ENCODE data around the gene PDCD4.
"Not testable (repeated sequence)": the region's sequence is repeated elsewhere in the genome, so short reads cannot be mapped to it uniquely, and the experiment has no call there.

The PDCD4 gene

DNA sequence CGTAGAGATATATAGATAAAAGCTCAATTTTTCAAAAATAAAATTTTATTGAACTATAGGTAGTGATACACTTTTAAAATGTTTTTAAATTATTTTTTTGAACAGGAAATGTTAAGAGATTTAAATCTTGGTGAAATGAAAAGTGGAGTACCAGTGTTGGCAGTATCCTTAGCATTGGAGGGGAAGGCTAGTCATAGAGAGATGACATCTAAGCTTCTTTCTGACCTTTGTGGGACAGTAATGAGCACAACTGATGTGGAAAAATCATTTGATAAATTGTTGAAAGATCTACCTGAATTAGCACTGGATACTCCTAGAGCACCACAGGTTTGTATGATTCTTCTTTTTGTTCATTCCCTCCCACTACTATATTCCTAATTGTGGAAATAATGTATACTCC, 15.8 kb downstream of the PDCD4 start:
- DNase-seq, result no peak

DNA sequence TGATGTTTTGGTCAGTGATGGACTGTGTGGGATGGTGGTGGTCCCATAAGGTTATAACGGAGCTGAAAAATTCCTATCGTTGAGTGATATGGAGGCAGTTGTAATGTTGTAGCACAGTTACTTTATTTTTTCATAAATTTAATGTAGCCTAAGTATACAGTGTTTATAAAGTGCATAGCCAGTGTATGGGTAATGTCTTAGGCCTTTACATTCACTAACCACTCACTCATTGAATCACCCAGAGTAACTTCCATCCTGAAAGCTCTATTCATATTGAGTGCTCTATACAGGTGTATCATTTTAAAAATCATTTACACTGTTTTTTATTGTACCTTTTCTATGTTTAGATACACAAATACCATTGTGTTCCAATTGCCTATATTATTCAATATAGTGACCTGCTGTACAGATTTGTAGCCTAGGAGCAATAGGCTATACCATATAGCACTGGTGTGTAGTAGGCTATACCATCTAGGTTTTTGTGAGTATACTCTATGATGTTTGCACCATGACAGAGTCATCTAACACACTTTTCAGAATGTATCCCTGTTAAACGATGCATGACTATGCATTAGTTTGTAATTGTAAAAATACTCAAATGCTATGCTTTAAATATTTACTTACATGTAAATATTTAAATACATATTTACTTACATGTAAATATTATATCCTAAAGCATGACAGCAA, 21.0 kb downstream of the PDCD4 start:
- no peak for DNase-seq

DNA sequence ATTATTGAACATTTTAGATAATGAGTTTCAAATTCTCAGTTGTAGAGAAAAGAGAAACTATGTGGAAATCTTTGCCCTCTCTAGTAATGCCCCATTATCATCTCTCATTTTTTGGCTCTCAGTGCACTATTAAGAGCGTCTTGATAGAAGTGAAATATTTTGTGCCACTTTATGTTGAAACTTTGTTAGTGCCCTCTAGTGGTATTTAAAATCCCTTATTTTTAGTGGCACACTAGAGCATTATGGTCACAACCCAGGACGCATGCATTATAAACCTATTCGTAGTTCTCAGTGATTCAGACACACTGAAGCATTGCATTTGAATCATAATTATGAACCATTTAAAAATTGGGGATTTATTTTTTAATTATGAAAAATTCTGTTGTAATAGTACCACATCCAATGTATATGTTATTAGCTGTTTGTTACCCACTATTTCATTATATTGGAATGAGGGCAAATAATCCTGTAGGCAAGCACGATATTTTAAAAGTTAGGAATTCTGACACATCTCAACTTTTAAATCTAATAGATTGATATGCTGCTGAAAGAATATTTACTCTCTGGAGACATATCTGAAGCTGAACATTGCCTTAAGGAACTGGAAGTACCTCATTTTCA, 21.9 kb downstream of the PDCD4 start:
- no peak for DNase-seq

DNA sequence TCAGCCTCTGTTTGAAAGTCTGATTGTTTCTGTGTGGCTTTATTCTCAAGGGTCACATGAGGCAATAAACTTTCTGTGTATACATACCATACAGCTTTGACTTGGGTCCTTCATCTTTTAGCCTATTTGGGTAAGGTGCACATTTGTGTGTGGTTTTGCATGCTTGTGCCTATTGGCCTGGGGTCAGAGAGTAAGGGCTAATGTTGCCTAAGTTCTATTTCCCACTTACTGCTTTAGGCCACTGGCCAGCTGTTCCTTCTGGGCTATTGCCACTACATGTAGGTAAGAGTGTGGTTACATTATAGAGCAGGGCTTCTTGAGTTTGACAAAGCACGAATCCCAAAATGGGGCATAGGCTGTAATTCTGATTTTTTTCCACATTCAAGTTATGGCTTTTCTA, 25.5 kb downstream of the PDCD4 start:
- DNase-seq, result no peak

DNA sequence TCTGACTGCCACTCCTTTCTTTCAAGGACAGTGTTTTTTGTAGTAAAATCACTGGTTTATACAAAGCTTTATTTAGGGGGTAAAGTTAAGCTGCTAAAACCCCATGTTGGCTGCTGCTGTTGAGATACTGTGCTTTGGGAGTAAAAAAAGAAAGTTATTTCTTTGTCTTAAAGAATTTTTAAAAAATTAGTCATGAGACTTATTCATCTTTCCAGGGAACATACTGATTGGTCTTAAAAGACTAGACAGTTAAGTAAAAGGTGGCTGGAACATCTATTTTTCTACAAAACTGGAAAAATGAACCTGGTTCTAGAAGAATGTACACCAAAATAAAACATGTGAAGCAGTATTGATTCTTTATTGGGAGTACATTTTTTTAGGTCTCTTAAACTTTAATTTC, 26.7 kb downstream of the PDCD4 start:
- no peak for DNase-seq

DNA sequence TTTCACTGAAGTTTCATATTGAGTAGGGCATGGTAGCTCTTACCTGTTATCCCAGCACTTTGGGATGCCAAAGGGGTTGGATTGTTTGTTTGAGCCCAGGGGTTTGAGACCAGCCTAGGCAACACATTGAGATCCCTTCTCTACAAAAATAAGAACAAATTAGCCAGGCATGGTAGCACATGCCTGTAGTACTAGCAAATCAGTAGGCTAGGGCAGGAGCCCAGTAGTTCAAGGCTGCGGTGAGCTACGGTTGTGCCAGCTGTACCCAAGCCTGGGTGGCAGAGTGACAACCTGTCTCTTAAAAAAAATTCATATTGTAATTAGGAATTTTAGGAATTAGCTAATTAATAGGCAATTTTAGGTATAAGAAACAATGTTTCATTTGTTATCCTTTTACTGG, 29.3 kb downstream of the PDCD4 start:
- DNase-seq, result no peak

DNA sequence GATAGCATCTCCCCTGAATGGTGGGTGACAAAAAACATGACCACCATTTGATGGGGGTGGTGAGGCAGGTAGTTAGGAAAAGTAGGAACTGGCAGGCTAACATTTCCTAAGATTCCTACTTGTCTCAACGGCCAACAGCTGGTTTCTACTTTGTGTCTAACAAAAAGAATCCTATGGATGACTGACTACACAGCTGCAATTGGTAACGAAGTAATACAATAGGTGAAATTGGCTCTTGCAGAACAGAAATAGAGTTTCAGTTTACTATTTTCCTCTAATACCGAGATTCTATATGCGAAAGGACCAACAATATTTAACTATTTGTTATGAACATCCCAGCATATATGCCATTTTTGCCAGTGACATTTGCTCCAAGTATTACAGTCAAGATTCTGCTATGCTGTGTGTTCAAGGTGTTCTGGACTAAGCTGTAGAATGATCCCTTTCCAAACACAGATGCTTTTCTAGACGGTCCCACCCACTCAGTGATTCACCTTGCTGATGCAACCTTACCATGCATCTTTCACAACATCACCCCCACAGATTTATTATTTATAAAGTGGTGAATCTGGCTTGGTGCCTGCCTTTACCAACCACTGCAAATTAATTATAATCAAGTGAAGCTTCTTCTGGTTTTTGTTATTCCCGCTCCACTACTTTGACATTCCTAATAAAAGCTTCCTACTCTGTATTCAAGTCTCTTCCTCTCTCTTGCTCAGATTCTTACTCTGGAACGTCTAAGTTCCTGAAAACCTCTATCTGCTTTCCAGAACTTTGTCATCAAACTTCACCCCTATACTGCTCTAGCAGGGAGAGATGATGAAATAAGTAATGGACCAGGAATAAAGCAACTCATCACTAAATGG, 30.5 kb downstream of the PDCD4 start:
- DNase-seq, result no peak

DNA sequence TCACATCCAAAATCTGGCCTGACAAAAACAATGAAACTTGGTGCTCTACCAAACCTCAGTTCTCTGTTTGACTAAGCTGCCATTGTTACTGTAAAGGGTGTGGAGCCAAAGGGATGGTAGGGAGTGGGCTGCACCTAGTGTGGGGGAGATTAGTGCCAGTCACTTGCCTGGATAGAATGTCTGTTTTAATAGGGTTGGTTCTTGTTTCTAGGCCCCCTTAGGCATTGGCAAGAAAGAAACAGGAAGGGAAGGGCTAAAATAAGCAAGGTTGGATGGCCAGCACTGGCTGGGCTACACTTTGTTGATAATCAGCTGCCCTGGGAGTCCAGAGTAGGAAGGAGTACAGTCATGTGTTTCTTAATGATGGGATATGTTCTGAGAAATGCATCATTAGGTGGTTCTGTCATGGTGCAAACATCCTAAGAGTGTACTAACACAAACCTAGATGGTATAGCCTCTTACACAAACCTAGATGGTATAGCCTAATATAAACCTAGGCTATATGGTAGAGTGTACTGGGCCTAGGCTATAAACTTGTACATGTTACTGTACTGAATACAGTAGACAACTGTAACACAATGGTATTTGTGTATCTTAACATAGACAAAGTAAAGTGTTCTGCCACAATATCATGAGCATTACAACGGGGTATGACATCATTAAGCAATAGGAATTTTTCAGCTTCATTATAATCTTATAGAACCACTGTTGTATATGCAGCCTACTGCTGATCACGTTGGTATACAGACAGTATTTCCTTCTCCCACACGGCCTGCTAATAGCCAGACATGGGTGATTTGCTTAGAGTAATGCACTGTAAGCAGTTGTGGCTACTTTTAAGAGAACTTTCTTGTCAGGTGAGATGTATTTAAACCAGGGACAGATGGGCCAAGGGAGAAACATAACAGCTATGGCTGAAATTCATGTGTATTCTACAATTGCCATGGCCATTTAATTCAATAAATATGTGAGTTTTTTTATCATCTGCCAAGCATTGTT, 31.9 kb downstream of the PDCD4 start:
- no peak for DNase-seq

DNA sequence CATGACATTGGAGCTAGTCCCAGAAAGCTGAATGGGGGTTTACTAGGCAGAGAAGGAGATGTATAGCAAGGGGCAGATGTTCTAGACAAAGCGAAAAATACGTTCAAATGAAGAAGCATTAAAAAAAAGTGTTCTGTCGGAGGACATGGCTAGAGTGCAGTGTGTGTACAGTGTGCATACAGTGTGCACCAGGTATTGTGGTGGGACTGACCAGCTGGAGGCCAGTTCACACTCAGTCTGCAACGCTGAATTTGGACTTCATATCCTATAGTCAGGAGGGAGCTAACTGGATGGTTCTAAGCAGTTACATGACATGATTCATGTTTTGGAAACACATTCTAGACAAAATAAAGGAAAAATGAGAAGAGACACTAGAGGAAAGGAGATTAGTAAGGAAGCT, 38.4 kb downstream of the PDCD4 start:
- no peak for DNase-seq

DNA sequence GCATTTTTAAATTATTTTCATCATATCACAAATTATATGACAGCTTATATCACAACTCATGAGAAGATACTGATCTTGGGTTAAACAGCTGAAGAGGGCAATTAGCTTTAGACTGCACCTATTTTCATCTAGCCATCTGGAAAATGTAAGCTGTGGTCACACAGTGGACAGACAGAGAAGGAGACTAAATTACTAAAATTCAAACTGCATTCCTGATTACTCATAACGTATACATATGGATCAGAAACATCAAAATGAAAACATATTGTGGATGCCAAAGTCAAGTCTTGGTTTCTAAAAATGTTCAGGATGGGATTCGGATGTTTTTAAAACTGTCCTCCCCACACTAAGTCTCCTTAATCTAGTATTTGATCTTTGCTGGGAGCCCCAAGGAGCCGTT, 40.6 kb downstream of the PDCD4 start:
- no peak for DNase-seq

DNA sequence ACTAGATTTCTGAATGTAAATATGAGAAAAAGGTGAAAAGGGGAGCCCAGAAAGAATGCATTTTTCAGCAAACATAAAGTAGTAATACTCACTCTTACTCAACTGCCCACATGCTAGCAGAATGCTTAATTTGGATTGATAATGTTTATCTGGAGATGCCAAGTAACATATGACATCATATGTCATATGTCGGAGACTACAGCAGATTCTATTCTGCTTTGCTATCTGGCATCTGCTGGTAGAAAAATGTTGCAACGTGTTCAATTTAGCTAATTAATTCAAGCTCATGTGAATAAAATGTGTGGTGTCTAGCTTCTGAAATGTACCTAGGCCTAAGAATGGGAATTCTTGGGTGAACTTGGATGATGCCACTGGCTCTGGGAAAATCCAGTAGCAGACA, 42.7 kb downstream of the PDCD4 start:
- DNase-seq, result no peak

DNA sequence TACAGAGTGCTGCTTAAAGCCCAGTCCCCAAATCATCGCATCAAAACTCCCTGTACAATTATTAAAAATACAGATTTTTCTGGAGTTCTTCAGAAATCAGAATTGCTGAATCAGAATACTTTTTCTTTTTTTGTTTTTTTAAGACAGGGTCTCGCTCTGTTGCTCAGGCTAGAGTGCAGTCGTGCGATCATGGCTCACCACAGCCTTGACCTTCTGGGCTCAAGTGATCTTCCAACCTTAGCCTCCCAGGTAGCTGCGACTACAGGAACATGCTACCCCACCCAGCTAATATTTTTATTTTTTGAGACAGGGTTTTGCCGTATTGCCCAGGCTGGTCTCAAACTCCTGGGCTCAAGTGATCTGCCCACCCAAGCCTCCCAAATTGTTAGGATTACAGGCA, 43.3 kb downstream of the PDCD4 start:
- no peak for DNase-seq

DNA sequence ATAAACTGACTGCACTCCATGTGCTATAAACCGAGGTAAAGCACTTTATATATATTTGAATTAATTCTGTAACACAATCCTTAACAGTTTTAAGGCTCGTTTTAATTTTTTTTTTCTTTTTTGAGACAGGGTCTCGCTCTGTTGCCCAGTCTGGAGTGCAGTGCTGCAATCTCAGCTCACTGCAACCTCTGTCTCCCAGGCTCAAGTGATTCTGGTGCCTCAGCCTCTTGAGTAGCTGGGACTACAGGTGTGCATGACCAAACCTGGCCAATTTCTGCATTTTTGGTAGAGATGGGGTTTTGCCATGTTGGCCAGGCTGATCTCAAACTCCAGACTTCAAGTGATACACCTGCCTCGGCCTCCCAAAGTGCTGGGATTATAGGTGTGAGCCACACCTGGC, 43.9 kb downstream of the PDCD4 start:
- not testable (repeated sequence) for DNase-seq

DNA sequence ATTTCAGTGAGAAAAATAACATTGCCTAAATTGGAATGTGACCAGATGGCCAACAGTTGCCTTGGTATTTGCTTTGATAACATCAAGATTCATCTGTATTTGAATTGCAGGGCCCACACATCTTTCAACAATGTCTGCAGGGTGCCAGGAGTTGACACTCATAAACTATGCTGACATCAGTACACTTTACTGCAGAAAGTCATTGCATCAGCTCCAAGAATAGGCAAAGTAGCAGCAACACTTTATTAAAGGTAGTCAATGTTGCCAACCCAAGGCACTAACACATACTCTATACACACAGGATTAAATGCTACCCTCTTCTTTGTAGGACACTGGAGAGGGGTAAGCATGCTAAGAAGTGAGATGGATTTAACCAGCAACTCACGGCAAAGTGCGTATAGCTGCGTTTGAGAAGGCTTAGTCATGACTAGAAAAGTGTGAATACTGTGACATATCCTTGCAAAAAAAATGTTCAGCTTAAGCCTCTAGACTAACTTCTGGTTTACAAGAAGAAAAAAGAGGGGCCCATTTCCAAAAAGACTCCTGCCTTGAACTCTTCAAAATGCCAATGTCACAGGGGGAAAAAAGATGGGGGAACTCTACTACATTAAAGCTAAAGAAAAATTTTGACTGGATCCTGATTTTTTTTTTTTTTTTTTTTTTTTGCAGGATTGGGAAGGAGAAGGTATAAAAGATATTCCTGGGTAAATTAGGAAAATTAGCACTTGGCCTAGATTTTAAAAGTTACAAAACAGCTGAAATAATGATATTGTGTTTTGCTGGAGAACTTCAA, 45.0 kb downstream of the PDCD4 start:
- no peak for DNase-seq

DNA sequence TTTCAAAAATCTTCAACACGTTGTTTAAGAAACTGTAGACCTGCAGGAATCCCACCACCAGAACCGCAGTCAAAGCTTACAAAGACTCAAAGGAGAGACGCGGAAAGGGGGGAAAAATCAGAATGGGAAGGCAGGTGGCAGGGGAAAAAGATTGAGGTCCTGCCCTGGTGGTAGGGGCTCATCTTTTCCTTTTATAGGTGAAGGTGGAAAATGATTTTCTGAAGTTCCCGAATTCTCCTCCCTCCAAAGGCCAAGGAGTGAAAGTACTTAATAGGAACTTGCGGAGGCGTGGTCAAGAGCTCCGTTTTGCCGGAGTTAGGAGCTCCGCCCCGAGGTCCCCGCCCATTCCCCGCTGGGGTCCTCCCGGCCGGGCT, 46.5 kb downstream of the PDCD4 start:
- DNase-seq, result peak in 3 of 4 experiments; percentile 62 to 75 (median 69)

DNA sequence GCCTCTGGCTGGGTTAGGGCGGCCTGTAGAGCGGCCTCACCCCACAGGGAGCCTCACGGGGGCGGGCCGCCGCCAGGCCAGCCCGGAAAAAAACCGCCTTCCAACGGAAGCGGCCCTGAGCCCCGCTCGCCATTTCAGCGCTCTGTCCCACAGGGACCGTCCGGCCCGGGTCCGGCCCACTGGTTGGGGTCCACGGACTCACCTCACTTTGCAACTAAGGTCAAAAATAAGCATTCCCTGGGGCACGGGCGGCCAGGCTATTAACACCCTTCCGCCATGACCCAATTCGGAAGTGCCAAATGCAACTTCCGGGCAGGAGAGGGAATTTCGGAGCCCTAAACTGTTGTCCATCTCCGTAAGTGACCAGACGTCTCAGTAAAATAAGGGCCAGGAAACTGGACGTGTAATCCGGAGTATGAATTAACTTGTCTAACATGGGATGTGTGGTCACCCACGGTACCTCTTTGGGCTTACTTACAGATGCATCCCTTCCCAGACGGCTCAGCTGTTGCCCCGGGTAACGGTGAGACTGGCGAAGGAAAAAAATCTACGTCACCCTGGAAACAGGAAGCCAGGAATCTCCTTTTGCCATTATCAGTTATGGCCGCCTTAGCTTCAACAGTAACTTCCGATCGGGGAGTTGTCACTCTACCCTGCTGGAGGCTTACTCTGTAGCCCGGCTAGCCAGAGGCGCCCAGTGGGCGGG, 47.1 kb downstream of the PDCD4 start, which contains the start of gene BBIP1:
Gene BBIP1 (minus strand): TSS at position 538 of the 706 bp plus-strand sequence. CDS start 1,023 bp downstream, outside the sequence.
- DNase-seq, result peak in 1 of 4 experiments; percentile 72

DNA sequence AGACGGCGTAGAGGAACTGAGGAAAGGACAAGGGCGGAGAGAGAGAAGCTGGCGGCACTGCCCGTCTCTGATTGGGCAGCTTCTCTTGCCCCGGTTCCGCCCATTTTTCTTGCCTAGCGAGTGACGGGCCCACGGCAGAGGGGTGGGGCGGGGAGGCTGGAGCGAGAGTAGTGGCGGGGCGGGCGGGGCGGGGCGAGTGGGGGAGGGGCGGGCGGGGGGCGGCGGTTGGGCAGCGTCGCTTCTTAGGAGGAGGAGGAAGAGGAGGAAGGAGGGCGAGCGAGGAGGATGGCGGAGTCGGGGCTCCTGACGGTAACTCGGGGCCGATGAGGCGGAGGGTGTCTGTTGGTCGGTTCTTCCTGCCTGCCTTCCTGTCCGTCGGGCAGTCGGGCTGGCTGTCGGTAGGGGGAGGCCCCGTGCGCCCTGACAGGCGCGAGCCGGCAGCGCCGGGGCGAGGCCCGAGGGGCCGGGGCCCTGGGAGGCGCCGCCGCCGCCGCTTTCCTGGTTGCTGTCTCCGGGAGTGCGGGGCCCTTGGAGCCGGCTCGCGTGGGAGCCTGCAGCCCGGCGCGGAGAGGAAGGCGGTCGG, 47.7 kb downstream of the PDCD4 start, which contains the start of gene SHOC2:
Gene SHOC2 (plus strand): TSS at position 256 of the 583 bp plus-strand sequence. CDS start 44,755 bp downstream, outside the sequence.
- DNase-seq, result peak; percentile 90 to 98 (median 96)

DNA sequence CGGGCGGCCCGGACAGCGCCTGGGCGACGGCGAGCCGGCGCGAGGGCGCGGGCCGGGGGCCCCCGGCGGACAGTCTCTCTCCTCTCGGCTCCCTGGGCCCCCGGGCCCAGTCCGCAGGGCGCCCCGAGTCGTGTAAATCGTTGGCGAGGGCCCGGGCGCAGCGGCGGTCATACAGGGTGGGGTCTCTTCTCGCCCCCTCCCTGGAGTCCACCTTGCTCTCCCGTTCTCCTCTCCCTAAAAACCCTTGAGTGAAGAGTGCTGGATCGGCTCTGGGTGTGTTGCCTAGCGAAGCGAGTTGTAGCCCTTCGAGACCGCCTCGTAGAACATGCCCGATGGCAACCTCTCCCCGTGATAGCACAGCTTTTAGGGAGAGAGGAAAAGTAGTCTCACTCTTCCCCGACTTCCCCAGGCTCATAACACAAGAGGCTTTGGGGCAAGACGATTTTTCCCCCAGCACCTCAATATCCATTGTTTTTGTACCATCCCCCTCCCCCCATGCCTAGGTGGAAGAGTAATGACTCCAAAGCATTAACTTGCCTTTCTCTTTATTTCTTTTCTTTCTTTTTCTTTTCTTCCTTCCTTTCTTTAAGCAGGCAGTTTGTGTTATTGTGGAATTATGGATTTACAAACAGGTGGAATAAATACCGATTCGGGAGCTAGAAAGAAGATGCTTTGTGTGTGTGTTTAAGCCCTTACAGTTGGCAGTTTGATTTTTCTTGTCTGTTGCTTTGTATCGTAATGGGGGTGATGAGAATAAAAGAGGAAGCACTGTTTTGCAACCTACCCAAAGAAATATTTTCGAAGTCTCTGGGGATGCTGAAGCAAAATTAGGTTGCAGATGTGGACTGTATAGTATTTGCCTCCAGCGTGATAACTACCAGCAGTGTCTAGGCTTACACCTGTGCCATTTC, 48.5 kb downstream of the PDCD4 start:
- DNase-seq, result peak in 1 of 4 experiments; percentile 4

DNA sequence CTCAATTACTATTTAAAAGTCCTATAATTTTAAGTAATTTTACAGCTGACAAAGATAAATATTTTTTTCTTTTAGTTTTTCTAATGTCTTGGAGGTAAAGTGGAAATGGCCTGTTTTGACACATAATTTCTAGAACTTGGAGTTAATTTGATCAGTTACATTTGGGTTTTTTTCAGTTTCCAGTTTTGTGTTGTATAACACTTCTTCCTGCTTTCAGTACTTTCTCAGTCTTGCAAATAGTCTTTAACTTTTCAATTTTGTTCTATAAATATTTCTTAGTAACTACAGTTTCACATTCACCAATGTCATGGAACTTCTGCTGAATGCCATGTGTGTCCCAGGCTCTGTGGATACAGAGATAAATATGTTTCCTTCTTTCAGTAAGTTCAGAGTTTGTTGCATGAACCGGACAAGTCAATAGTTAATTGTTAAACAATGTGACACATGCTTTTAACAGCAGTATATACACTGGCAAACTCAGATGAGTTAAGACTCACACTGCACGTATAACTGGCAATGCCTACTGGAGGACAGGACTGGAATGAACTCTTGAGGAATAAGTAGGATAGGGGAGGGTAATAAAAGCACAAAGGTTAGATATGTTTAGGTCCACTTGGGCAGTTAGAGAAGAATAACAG, 52.2 kb downstream of the PDCD4 start:
- no peak for DNase-seq

Measured in activated CD4-positive, CD25-positive, alpha-beta regulatory T cell (primary cell).